Psoas muscle (tissue), 8 donors: ENCODE results near the gene MORN5. TPM values are rescaled to one million over a fixed set of nuclear protein-coding genes. Genes with fewer than 3 reads are reported as not detected.

Experiments used
- ATAC-seq, 4 donors: fragments of 200-7000 bp; cut with Tn5 transposase; one replicate each; pipeline ENCODE4 v1.9.1; 2020; ENCODE audit warnings: moderate library complexity in 3 of 4, mild to moderate bottlenecking in 2 of 4
- DNase-seq, 2 donors: peaks; one replicate each; pipeline ENCODE4 v3.0.0-alpha.2; 2020
- H3K27ac ChIP-seq: fragments of 200-600 bp; one replicate; pipeline ENCODE4 v1.8.0; 2022
- H3K27me3 ChIP-seq, 3 donors: fragments of 200-600 bp in 1 of 3; one replicate each; pipeline versions ENCODE4 v1.6.1 to v1.8.0; 2013 to 2022; ENCODE audit warnings: low read length in 2 of 3, mild to moderate bottlenecking in 2 of 3, moderate library complexity in 1 of 3; ENCODE audit not compliant: insufficient read depth in 3 of 3
- H3K36me3 ChIP-seq, 2 donors: fragments of 200-600 bp in 1 of 2; one replicate each; pipeline versions ENCODE4 v1.6.1 to v1.8.0; 2013 to 2022; ENCODE audit warnings: low read depth in 1 of 2, mild to moderate bottlenecking in 1 of 2, moderate library complexity in 1 of 2; ENCODE audit not compliant: insufficient read depth in 1 of 2
- H3K4me1 ChIP-seq: fragments of 200-600 bp; one replicate; pipeline ENCODE4 v1.8.0; 2022
- H3K4me3 ChIP-seq: fragments of 200-600 bp; one replicate; pipeline ENCODE4 v1.8.0; 2022; ENCODE audit warnings: mild to moderate bottlenecking
- H3K9me3 ChIP-seq: fragments of 200-600 bp; one replicate; pipeline ENCODE4 v1.8.0; 2022
- CTCF ChIP-seq: fragments of 200-600 bp; IDR thresholded peaks from one replicate; pipeline ENCODE4 v1.8.0; 2022; ENCODE audit warnings: antibody characterized with exemption
- WGBS, 3 donors: extraction: QIAGEN DNeasy Blood & Tissue Kit; methylation state at CpG; one replicate each; pipeline versions ENCODE4 v1.1.6 to v1.1.7; 2013; 5-methylcytosine and 5-hydroxymethylcytosine counted together
- intact Hi-C, 2 donors: fragments of 100-400 bp; cut with DNase I; formaldehyde crosslinking; loops; one replicate each; pipeline versions ENCODE4 v1.11.0 to v1.14.2; 2022
- polyA plus RNA-seq, 3 donors: library from polyadenylated mRNA; stranded (reverse); fragments of 200-250 nt; gene quantifications; one replicate each; pipeline ENCODE4 v1.2.3, GENCODE V29; 2013
- total RNA-seq, 4 donors: library from RNA; stranded (reverse); fragmentation: NEBNext Ultra II Directional in 2 of 4; extraction: Animal tissue kit (Norgen Biotek cat#: 25700) in 2 of 4; gene quantifications; one replicate each; pipeline versions ENCODE4 v1.2.1 to v1.2.4, GENCODE V29; 2021 to 2023
- donor health status: healthy with polysubstance abuse.
- donor health status: DM: no; HTN: no; CAD: no; lungs with moderate emphysema.
- donor health status: Bipolar disorder and iron deficiency.
- donor health status: healthy.
- donor health status: DM: yes; HTN: yes; CAD: no.
- donor health status: DM: no; HTN: no; CAD: no.
- donor health status: DM: no; HTN: no; CAD: no.
- donor health status: DM: yes; HTN: yes; CAD: no.

MORN5 gene
- total and polyA plus RNA-seq, 7 donors, result not detected

GRCh38 chr9:122155796-122156195, 3.9 kb upstream of the MORN5 start:
- no peak for TF ChIP-seq CTCF
- intact Hi-C loops, result no loop called here
- no peak for DNase-seq
- no peak for ATAC-seq
- WGBS, 3 donors, result 71 to 77% (median 73%) methylated on average over 4 of the region's 4 CpGs
- H3K4me1 ChIP-seq, result peaks cover 57% of the 10 kb centered on the region
- H3K27ac ChIP-seq, result no peak overlapping the region
- no peaks in the 10 kb centered on the region for H3K9me3 ChIP-seq
- no peaks in the 10 kb centered on the region for H3K27me3 ChIP-seq
- H3K36me3 ChIP-seq, result peaks cover 0 to 9% of the 10 kb centered on the region in 2 donors
- H3K4me3 ChIP-seq, result no peak overlapping the region

DNA sequence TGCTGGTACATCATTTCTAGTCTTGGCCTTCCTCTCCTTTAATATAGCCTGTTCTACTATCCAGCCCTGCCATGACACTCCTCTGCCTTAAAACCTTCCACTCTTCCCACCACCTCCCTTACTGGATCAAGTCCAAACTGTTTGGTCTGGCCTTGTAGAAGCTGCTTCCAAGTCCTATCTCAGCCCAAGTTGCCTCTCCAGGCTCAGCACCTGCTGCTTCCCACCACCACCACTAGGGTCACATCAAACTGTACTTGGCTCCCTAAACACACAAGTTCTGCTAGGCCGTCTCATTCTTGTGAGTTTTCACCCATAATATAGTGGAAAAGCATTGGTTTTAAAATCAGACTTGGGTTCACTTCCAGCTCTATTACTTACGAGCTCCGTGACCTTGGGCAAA, 1.5 kb upstream of the MORN5 start:
- peak; percentile 43 for TF ChIP-seq CTCF
- Histone ChIP-seq H3K36me3 (no peaks in the 10 kb centered on the region), H3K4me1 (peaks cover 41% of the 10 kb centered on the region), H3K27ac (no peak overlapping the region), H3K27me3 (no peaks in the 10 kb centered on the region), H3K9me3 (no peaks in the 10 kb centered on the region), H3K4me3 (peak overlapping the region; percentile 90)
- 45 to 59% (median 46%) methylated on average over 3 of the region's 3 CpGs for WGBS, 3 donors
- intact Hi-C loops, result no loop called here
- peak in 3 of 4 donors; percentile 24 to 50 (median 44) for ATAC-seq
- DNase-seq, result no peak

DNA sequence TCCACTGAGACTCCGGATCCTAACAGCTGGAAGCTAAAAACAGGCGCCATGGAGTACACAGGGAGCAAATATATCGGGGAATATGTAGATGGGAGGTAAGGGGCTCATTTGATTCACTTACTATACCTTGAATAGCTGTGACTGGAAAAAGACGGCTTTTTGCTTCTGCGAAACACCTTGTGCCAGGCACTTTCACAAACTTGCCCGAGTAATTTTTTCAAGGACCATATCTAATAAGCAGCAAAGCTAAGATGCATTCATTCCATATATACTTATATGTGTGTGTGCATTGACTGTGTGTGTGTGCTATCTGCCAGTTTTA, 178 bp downstream of the MORN5 start:
- WGBS, 3 donors, result 12 to 18% (median 15%) methylated on average over 6 of the region's 6 CpGs
- no peak for ATAC-seq
- DNase-seq, result no peak
- Histone ChIP-seq H3K4me1 (peaks cover 34% of the 10 kb centered on the region), H3K27me3 (no peaks in the 10 kb centered on the region), H3K36me3 (no peaks in the 10 kb centered on the region), H3K9me3 (no peaks in the 10 kb centered on the region), H3K27ac (peak overlapping the region; percentile 87), H3K4me3 (peak overlapping the region; percentile 90)
- no peak for TF ChIP-seq CTCF
- intact Hi-C loops, result loop anchor here (1.0 to 5.0 kb wide), 2 partner anchors 62 to 105 kb away; no protein-coding TSS in a partner anchor

GRCh38 chr9:122162415-122162814, 2.7 kb downstream of the MORN5 start:
- intact Hi-C loops, result loop anchor here in 1 of 2 donors (5.0 kb wide), 1 partner anchor 60 kb away; no protein-coding TSS in a partner anchor
- TF ChIP-seq CTCF, result no peak
- Histone ChIP-seq H3K27me3 (peaks cover 0 to 4% (median 0%) of the 10 kb centered on the region in 3 donors), H3K4me1 (peaks cover 14% of the 10 kb centered on the region), H3K9me3 (no peaks in the 10 kb centered on the region), H3K4me3 (no peak overlapping the region), H3K36me3 (no peaks in the 10 kb centered on the region), H3K27ac (no peak overlapping the region)
- ATAC-seq, result no peak
- DNase-seq, result no peak

DNA sequence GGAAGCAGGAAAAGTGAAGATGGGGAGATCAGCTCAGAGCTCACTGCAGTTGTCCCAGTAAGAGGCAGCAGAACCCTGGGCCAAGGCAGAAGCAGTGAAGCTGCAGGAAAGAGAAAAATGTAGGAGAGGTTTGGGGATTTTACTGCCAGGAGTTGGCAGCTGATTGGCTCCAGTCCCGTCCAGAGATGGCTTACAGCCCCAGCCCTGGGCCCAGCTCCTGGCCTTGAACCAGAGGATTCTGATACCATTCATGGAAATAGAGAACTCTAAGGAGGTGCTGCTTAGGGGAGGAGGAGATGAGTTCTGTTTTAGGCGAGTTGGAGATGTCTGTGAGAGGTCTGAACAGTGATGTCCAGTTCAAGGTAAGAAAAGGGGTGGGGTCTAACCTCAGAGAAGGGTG, 4.6 kb downstream of the MORN5 start:
- Histone ChIP-seq H3K27me3 (peaks cover 0 to 4% (median 0%) of the 10 kb centered on the region in 3 donors), H3K4me1 (no peaks in the 10 kb centered on the region), H3K36me3 (no peaks in the 10 kb centered on the region), H3K27ac (no peak overlapping the region), H3K4me3 (no peak overlapping the region), H3K9me3 (no peaks in the 10 kb centered on the region)
- TF ChIP-seq CTCF, result no peak
- no peak for DNase-seq
- WGBS, 3 donors, result 20 to 26% (median 26%) methylated on average over 2 of the region's 2 CpGs
- no peak for ATAC-seq
- intact Hi-C loops, result loop anchor here in 1 of 2 donors (5.0 kb wide), 1 partner anchor 58 kb away; no protein-coding TSS in a partner anchor
